GM21423 (cell line): Measurements from ENCODE around the gene PLA2G10.
"Not testable (repeated sequence)": the region's sequence is repeated elsewhere in the genome, so short reads cannot be mapped to it uniquely, and the experiment has no call there.

Experiments used
- ATAC-seq: cut with Tn5 transposase; IDR thresholded peaks from one replicate; pipeline ENCODE4 v1.9.1; 2021; ENCODE audit warnings: mild to moderate bottlenecking, moderate library complexity; ENCODE audit not compliant: unreplicated experiment

Gene PLA2G10

GRCh38 chr16:14667347-14668266 is 26.5 kb downstream of the PLA2G10 start:
- ATAC-seq, result no peak

GRCh38 chr16:14658063-14658462 is 36.0 kb downstream of the PLA2G10 start:
- ATAC-seq, result no peak

- ATAC-seq, result no peak
Observed at GRCh38 chr16:14652726-14653125, 41.4 kb downstream of the PLA2G10 start.

GRCh38 chr16:14650629-14651028 is 43.5 kb downstream of the PLA2G10 start:
- no peak for ATAC-seq

GRCh38 chr16:14649816-14650215 is 44.3 kb downstream of the PLA2G10 start:
- ATAC-seq, result no peak

GRCh38 chr16:14641926-14642325 is 52.2 kb downstream of the PLA2G10 start:
- ATAC-seq, result no peak

- ATAC-seq, result no peak
Observed at GRCh38 chr16:14641206-14641605, 52.9 kb downstream of the PLA2G10 start.

GRCh38 chr16:14640538-14640937 is 53.6 kb downstream of the PLA2G10 start:
- no peak for ATAC-seq

- not testable (repeated sequence) for ATAC-seq
Observed at GRCh38 chr16:14636951-14637240, 57.2 kb downstream of the PLA2G10 start.

GRCh38 chr16:14636179-14636950 is 57.7 kb downstream of the PLA2G10 start:
- ATAC-seq, result not testable (repeated sequence)

GRCh38 chr16:14635395-14636165 is 58.5 kb downstream of the PLA2G10 start:
- ATAC-seq, result no peak

- no peak for ATAC-seq
Observed at GRCh38 chr16:14634389-14634725, 59.8 kb downstream of the PLA2G10 start.

- peak; percentile 73 for ATAC-seq
Observed at GRCh38 chr16:14632693-14633569, 61.2 kb downstream of the PLA2G10 start, which contains the start of gene BFAR. TSS of gene BFAR (plus strand) at chr16:14632951. CDS start at chr16:14644347, 11,396 bp downstream.

- ATAC-seq, result not testable (repeated sequence)
Observed at GRCh38 chr16:14630620-14631330, 63.3 kb downstream of the PLA2G10 start.

- ATAC-seq, result peak; percentile 46
Observed at GRCh38 chr16:14629919-14630619, 64.0 kb downstream of the PLA2G10 start, which contains the start of gene PARN. TSS of gene PARN (minus strand) at chr16:14630260. CDS start at chr16:14630125, 135 bp downstream.

GRCh38 chr16:14629612-14629918 is 64.5 kb downstream of the PLA2G10 start:
- peak; percentile 2 for ATAC-seq

- ATAC-seq, result no peak
Observed at GRCh38 chr16:14628806-14629611, 65.1 kb downstream of the PLA2G10 start.

- ATAC-seq, result no peak
Observed at GRCh38 chr16:14627078-14627477, 67.0 kb downstream of the PLA2G10 start.
